G401 (cell line): ENCODE measurements around the gene ADAMTSL5. TPM values are rescaled to one million over a fixed set of nuclear protein-coding genes. Genes with fewer than 3 reads are reported as not detected.
"Not testable (repeated sequence)": the region's sequence is repeated elsewhere in the genome, so short reads cannot be mapped to it uniquely, and the experiment has no call there.

Source experiments
- DNase-seq: peaks from one replicate; pipeline ENCODE4 v3.0.0-alpha.2; 2015; ENCODE audit warnings: low spot score
- in situ Hi-C: cut with HindIII; loops from 2 replicates; pipeline ENCODE4 v1.10.0; 2016; ENCODE audit warnings: low sequenced_read_pairs, mixed read lengths
- total RNA-seq: library from RNA; depleted of rRNA; stranded (reverse); fragments of >200 nt; shearing (Covaris generic); gene quantifications from 2 replicates; pipeline ENCODE4 v1.2.3, GENCODE V29; 2014

ADAMTSL5 gene
- total RNA-seq, 1 experiment from 2014 or later, result 2.1 TPM

- in situ Hi-C loops, result no loop called here
- DNase-seq, result peak; percentile 32
These were observed 9.5 kb downstream of the ADAMTSL5 start for GRCh38 chr19:1503089-1503924.

GRCh38 chr19:1502433-1503088 lies 10.3 kb downstream of the ADAMTSL5 start:
- no peak for DNase-seq
- in situ Hi-C loops, result no loop called here

GRCh38 chr19:1501200-1501595 lies 11.6 kb downstream of the ADAMTSL5 start:
- in situ Hi-C loops, result no loop called here
- no peak for DNase-seq

GRCh38 chr19:1499231-1499630 lies 13.6 kb downstream of the ADAMTSL5 start:
- DNase-seq, in situ Hi-C loops: not testable (repeated sequence)

- DNase-seq, result no peak
- in situ Hi-C loops, result no loop called here
These were observed 15.1 kb downstream of the ADAMTSL5 start for GRCh38 chr19:1497578-1498235.

- in situ Hi-C loops, result no loop called here
- DNase-seq, result no peak
These were observed 15.9 kb downstream of the ADAMTSL5 start for GRCh38 chr19:1496714-1497577.

GRCh38 chr19:1495799-1496713 lies 16.8 kb downstream of the ADAMTSL5 start:
- no peak for DNase-seq
- in situ Hi-C loops, result no loop called here

GRCh38 chr19:1495051-1495798 lies 17.6 kb downstream of the ADAMTSL5 start:
- in situ Hi-C loops, result no loop called here
- DNase-seq, result no peak

GRCh38 chr19:1494115-1494815 lies 18.6 kb downstream of the ADAMTSL5 start:
- no peak for DNase-seq
- in situ Hi-C loops, result no loop called here

GRCh38 chr19:1492474-1493006 lies 20.3 kb downstream of the ADAMTSL5 start:
- in situ Hi-C loops, result no loop called here
- DNase-seq, result no peak

- DNase-seq, result peak; percentile 13
- in situ Hi-C loops, result no loop called here
These were observed 21.0 kb downstream of the ADAMTSL5 start for GRCh38 chr19:1491849-1492170.

GRCh38 chr19:1491114-1491848 lies 21.5 kb downstream of the ADAMTSL5 start, which contains the start of gene REEP6:
REEP6 (plus strand) TSS chr19:1491181; CDS start chr19:1491270, 89 bp downstream.
- in situ Hi-C loops, result no loop called here

GRCh38 chr19:1490311-1491113 lies 22.3 kb downstream of the ADAMTSL5 start, which contains the start of gene PCSK4:
PCSK4 (minus strand) TSS chr19:1490350; CDS start chr19:1490346, 4 bp downstream.
- DNase-seq, result peak; percentile 100
- in situ Hi-C loops, result no loop called here

More at GRCh38 chr19:1491114-1491848, 21.5 kb downstream of the ADAMTSL5 start, which contains the start of gene REEP6:
- DNase-seq, result no peak

- in situ Hi-C loops, result no loop called here
- DNase-seq, result no peak
These were observed 23.1 kb downstream of the ADAMTSL5 start for GRCh38 chr19:1489463-1490310.
